ENCODE results near the gene OR5B3.

OR5B3 gene

DNA sequence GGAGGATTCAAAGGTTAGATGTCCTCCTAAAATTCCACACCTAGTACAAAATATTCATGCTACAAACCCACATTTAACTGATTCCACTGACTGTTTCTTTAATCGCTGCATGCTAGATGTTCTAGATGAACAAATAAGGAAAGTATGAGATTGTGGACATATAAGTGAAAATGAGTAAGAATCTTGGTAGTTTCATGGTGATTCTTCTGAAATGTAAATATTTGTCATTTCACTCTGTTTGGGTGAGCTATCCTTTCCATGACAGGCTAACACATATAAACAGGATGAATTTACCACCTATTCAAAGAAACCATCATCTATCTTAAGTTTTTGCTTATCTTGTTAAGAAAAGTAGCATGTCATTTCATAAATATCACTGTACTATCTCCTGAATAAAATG lies 14.8 kb downstream of the OR5B3 start:
- no peak for DNase-seq (ENCODE audit: low read depth)
- no peak overlapping the region for H3K4me3 ChIP-seq (ENCODE audit: low read depth, low read length)
- TF ChIP-seq, protein P1, sequence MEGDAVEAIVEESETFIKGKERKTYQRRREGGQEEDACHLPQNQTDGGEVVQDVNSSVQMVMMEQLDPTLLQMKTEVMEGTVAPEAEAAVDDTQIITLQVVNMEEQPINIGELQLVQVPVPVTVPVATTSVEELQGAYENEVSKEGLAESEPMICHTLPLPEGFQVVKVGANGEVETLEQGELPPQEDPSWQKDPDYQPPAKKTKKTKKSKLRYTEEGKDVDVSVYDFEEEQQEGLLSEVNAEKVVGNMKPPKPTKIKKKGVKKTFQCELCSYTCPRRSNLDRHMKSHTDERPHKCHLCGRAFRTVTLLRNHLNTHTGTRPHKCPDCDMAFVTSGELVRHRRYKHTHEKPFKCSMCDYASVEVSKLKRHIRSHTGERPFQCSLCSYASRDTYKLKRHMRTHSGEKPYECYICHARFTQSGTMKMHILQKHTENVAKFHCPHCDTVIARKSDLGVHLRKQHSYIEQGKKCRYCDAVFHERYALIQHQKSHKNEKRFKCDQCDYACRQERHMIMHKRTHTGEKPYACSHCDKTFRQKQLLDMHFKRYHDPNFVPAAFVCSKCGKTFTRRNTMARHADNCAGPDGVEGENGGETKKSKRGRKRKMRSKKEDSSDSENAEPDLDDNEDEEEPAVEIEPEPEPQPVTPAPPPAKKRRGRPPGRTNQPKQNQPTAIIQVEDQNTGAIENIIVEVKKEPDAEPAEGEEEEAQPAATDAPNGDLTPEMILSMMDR (IDR thresholded peaks at IDR 0.05; ENCODE audit: control insufficient read depth, extremely low read depth, insufficient read depth): no peak

DNA sequence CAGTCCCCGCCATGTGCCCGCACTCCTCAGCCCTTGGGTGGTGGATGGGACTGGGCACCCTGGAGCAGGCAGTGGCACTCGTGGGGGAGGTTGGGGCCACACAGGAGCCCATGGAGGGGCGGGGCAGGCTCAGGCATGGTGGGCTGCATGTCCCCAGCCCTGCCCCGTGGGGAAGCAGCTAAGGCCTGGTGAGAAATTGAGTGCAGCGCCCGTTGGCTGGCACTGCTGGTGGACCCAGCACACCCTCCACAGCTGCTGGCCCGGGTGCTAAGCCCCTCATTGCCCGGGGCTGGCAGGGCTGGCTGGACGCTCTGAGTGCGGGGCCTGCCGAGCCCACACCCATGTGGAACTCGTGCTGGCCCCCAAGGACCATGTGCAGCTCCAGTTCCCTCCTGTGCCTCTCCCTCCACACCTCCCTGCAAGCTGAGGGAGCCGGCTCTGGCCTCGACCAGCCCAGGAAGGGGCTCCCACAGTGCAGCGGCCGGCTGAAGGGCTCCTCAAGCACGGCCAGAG lies 16.1 kb downstream of the OR5B3 start:
- no peak overlapping the region for H3K4me3 ChIP-seq (ENCODE audit: low read depth, low read length)
- TF ChIP-seq, protein P1 (IDR thresholded peaks at IDR 0.05; ENCODE audit: control insufficient read depth, extremely low read depth, insufficient read depth): no peak
- no peak for DNase-seq (ENCODE audit: low read depth)

DNA sequence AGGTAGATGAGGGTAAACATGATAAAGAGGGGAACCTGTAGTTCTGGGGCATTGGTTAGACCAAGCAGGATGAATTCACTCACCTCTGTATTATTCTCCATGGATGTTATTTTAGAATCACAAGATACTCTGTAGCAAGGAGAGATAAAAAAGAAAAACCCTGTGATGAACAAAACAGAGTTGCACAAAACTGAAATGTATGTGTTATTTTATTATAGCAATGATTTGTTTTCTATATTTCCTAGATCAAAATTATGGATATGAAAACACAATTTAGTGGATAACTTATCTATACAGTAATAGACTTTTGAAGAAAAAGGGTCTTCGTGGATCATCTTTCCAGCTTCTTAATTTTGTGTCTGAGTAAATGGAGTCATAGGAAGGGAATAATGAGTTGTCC lies 47.7 kb downstream of the OR5B3 start, which contains the start of gene OR5B17:
OR5B17 (minus strand) TSS at position 101 of the 400 bp plus-strand sequence; CDS start at position 101, 0 bp downstream.
- H3K4me3 ChIP-seq (ENCODE audit: low read depth, low read length): no peak within 1 kb of the TSS
- TF ChIP-seq, protein P1 (IDR thresholded peaks at IDR 0.05; ENCODE audit: control insufficient read depth, extremely low read depth, insufficient read depth): no peak
- no peak for DNase-seq (ENCODE audit: low read depth)

DNA sequence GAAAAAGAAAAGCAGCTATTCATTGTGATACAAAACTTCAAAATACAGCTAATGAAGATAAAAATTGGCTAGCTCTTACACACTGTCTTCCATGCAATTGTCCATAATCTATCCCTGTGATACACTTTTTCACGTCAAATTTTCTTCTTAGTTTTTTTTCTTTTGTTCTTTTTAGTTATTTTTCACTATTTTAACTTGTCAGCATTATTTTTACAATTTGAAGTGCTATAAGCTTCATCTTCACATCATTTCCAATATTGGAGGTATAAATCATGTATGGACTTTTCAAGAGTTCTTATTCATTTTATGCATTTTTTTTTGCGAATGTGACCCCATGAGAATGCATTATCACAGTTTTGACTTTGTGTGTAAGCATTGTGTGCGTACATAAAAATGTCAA lies 51.9 kb downstream of the OR5B3 start:
- no peak for DNase-seq (ENCODE audit: low read depth)

More for the DNA sequence above, 51.9 kb downstream of the OR5B3 start:
- TF ChIP-seq, protein P1 (IDR thresholded peaks at IDR 0.05; ENCODE audit: control insufficient read depth, extremely low read depth, insufficient read depth): no peak
- no peak overlapping the region for H3K4me3 ChIP-seq (ENCODE audit: low read depth, low read length)

Data from LNCaP clone FGC (cell line).